Ectodermal cell (in vitro differentiated cells): ENCODE results near the gene PCCA.

Source experiments
- H3K27ac ChIP-seq: 2 replicates; pipeline ENCODE4 v1.7.0; 2013; ENCODE audit warnings: mild to moderate bottlenecking, low read depth, low read length; ENCODE audit not compliant: insufficient read depth, poor library complexity, severe bottlenecking
- H3K27me3 ChIP-seq: 2 replicates; pipeline ENCODE4 v1.7.0; 2013; ENCODE audit warnings: mild to moderate bottlenecking, low read length; ENCODE audit not compliant: insufficient read depth, control insufficient read depth, poor library complexity, severe bottlenecking
- H3K36me3 ChIP-seq: one replicate; pipeline ENCODE4 v1.7.0; 2013; ENCODE audit warnings: low read length; ENCODE audit not compliant: control insufficient read depth, insufficient read depth
- H3K4me1 ChIP-seq: one replicate; pipeline ENCODE4 v1.7.0; 2013; ENCODE audit warnings: low read length; ENCODE audit not compliant: control insufficient read depth, insufficient read depth
- H3K4me3 ChIP-seq: 2 replicates; pipeline ENCODE4 v1.7.0; 2013; ENCODE audit warnings: low read depth, low read length, control low read depth; ENCODE audit not compliant: insufficient read depth
- H3K9me3 ChIP-seq: 2 replicates; pipeline ENCODE4 v1.7.0; 2013; ENCODE audit warnings: mild to moderate bottlenecking, low read length, moderate library complexity; ENCODE audit not compliant: control insufficient read depth
- WGBS, 2 experiments: methylation state at CpG; one replicate each; pipeline ENCODE4 v1.1.7; 2013; ENCODE audit warnings: missing lambda C conversion rate in 2 of 2; 5-methylcytosine and 5-hydroxymethylcytosine counted together

The PCCA gene

GRCh38 chr13:100532090-100532766 is 443.3 kb downstream of the PCCA start:
- H3K27ac ChIP-seq, result no peak overlapping the region
- WGBS, 2 experiments, result 95 to 96% methylated on average over 60 of the region's 60 CpGs
- no peaks in the 10 kb centered on the region for H3K27me3 ChIP-seq
- no peaks in the 10 kb centered on the region for H3K36me3 ChIP-seq
- no peaks in the 10 kb centered on the region for H3K4me1 ChIP-seq
- H3K4me3 ChIP-seq, result no peak overlapping the region
- no peaks in the 10 kb centered on the region for H3K9me3 ChIP-seq

DNA sequence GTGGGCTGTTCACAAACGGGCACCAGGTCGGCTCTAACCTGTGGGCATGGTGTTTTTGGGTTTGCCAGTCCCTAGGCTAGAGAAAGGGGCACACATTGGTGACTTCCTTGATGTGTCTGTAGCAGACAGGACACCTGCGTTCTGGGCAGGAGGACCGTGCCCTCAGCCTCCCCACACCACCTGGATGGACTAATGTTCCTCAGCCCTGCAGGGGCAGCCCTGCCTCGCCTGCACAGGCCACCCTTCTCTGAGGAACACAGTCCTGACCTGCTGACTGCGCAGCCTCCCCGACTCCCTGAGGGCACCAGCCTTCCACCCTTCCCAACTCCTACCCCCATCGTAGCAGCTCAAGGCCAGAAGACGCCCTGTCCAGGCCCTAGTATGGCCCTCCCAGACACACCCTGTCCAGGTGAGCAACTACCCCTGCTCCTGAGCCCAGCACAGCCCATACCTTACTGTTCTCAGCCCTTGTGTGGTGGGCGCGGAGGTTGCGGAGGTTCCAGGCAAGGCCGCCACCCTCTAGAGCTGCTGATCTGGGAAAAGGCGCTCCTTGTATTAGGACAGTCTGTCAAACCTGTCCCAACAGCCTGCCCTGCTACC is 444.0 kb downstream of the PCCA start:
- WGBS, 2 experiments, result 95 to 96% methylated on average over 14 of the region's 14 CpGs
- H3K9me3 ChIP-seq, result no peaks in the 10 kb centered on the region
- no peak overlapping the region for H3K4me3 ChIP-seq
- H3K27me3 ChIP-seq, result no peaks in the 10 kb centered on the region
- no peaks in the 10 kb centered on the region for H3K36me3 ChIP-seq
- no peak overlapping the region for H3K27ac ChIP-seq
- H3K4me1 ChIP-seq, result no peaks in the 10 kb centered on the region

- Histone ChIP-seq H3K27me3 (no peaks in the 10 kb centered on the region), H3K4me3 (no peak overlapping the region), H3K9me3 (no peaks in the 10 kb centered on the region), H3K27ac (no peak overlapping the region), H3K36me3 (no peaks in the 10 kb centered on the region), H3K4me1 (no peaks in the 10 kb centered on the region)
- 95 to 96% methylated on average over 19 of the region's 19 CpGs for whole genome bisulfite sequencing, 2 experiments
These were observed 444.7 kb downstream of the PCCA start for GRCh38 chr13:100533588-100534041.

DNA sequence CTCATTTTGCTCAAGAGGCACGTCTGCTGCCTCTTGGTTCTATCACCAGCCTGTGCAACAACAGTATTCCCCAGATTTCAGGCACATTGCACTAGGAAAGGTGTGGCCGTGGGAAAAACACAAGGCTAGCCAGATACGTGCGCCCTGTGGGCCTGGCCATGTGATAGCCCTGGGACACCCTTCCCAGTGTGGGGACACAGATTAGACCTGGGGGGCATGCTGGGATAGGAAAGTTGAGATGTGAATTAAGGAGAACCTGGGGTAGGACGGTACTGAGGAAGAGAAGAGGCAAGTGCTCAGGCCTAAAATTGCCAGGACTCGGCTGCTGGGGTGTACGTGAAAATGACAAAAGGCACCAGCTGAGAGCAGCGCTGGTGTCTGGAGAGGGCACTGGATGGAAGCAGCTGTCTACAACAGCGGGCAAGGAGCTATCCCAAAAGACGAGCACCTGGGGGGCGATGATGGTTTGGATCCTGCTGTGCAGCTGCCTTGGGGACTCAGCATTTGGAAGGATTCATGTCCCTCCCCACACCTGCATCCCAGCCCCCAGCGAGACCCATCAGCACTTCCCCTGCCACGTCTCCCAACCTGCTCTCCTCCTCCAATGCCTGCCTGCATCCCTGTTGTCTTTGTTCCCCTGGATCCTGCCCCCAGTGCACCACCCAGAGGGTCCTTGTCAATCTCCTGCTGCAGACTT is 445.4 kb downstream of the PCCA start:
- Histone ChIP-seq H3K9me3 (no peaks in the 10 kb centered on the region), H3K4me1 (no peaks in the 10 kb centered on the region), H3K27ac (no peak overlapping the region), H3K27me3 (no peaks in the 10 kb centered on the region), H3K4me3 (no peak overlapping the region), H3K36me3 (no peaks in the 10 kb centered on the region)
- WGBS, 2 experiments, result 81 to 82% methylated on average over 13 of the region's 13 CpGs

GRCh38 chr13:100534911-100535310 is 446.0 kb downstream of the PCCA start:
- H3K27ac ChIP-seq, result no peak overlapping the region
- H3K27me3 ChIP-seq, result no peaks in the 10 kb centered on the region
- H3K9me3 ChIP-seq, result no peaks in the 10 kb centered on the region
- no peaks in the 10 kb centered on the region for H3K4me1 ChIP-seq
- 93 to 94% methylated on average over 6 of the region's 6 CpGs for WGBS, 2 experiments
- H3K36me3 ChIP-seq, result no peaks in the 10 kb centered on the region
- H3K4me3 ChIP-seq, result no peak overlapping the region

GRCh38 chr13:100535426-100536135 is 446.7 kb downstream of the PCCA start:
- WGBS, 2 experiments, result 95 to 96% methylated on average over 16 of the region's 16 CpGs
- Histone ChIP-seq H3K36me3 (no peaks in the 10 kb centered on the region), H3K9me3 (no peaks in the 10 kb centered on the region), H3K27ac (no peak overlapping the region), H3K4me3 (no peak overlapping the region), H3K4me1 (no peaks in the 10 kb centered on the region), H3K27me3 (no peaks in the 10 kb centered on the region)

DNA sequence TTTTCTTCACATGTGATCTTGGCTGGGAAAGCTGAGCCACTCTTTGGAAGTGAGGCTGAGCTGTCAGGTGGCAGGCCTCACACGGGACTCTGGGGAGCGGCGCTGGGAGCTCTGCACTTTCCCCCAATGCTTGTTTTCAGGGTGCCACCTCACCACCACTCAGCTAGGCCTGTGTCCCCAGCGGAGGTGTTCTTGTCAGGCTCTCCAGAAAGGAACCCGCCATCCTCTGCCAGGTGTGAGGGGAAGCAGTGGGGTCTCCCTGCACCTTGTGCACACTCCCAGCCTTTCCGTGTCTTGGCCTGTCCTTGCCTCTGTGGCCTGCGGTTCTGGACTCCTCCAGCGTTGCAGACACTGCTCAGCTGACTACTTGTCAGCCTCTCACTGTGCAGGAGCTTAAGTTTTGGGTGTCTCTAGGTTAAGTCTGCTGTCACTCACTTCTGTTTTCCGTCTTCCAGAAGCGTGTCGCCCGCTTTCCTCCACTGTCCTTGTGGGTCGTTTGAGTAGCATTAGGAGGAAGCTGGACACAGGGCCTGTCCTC is 447.8 kb downstream of the PCCA start:
- H3K9me3 ChIP-seq, result no peaks in the 10 kb centered on the region
- WGBS, 2 experiments, result 93% methylated on average over 13 of the region's 13 CpGs
- H3K27me3 ChIP-seq, result no peaks in the 10 kb centered on the region
- no peak overlapping the region for H3K4me3 ChIP-seq
- no peaks in the 10 kb centered on the region for H3K36me3 ChIP-seq
- no peaks in the 10 kb centered on the region for H3K4me1 ChIP-seq
- H3K27ac ChIP-seq, result no peak overlapping the region

DNA sequence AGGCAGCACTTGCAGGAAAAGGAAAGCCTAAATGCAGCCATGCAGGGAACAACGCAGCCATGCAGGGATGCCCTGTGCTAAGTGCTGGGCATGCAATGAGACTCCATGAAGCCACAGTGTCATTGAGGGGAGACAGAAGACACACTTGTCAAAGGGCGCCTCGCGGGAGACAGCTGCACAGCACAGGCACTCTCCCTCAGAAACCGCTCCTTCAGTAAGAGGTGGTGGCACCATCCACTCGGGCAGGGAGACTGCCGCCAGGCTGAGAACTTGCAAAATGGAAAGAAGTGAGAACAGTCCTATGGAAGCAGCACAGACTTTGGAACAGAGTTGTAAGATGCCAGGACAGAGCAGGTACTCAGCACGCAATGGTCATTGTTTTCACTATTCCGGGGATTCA is 448.6 kb downstream of the PCCA start:
- 95 to 96% methylated on average over 9 of the region's 9 CpGs for WGBS, 2 experiments
- Histone ChIP-seq H3K4me3 (no peak overlapping the region), H3K36me3 (no peaks in the 10 kb centered on the region)

DNA sequence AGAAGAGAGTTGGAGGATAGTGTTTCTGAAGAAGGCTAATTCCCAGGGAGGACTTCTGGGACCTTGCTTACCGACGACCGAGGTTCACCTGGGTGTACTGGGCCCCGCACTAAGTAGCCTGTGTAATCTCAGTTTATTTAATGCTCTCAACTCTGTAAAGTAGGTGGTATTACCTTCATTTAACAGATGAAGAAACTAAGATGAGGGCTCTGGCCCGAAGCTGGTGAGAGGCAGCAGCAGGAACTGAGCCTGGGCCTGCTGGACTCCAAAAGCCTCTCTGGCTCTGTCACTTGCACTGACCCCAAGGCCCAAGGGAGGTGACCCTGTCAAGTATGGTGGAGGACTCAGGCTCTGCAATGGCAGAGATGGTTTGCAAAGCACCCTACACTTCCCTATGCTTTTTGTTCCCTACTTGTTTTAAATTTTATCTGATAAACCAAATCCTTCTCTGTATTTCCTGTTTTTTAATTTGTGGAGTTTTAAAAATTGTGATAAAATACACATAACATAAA is 449.1 kb downstream of the PCCA start:
- no peak overlapping the region for H3K4me3 ChIP-seq
- no peaks in the 10 kb centered on the region for H3K4me1 ChIP-seq
- H3K27me3 ChIP-seq, result no peaks in the 10 kb centered on the region
- H3K36me3 ChIP-seq, result no peaks in the 10 kb centered on the region
- H3K27ac ChIP-seq, result no peak overlapping the region
- 94 to 100% methylated on average over 5 of the region's 5 CpGs for WGBS, 2 experiments
- H3K9me3 ChIP-seq, result no peaks in the 10 kb centered on the region

More for the DNA sequence above, 448.6 kb downstream of the PCCA start:
- H3K27ac ChIP-seq, result no peak overlapping the region
- H3K4me1 ChIP-seq, result no peaks in the 10 kb centered on the region
- H3K27me3 ChIP-seq, result no peaks in the 10 kb centered on the region
- H3K9me3 ChIP-seq, result no peaks in the 10 kb centered on the region
